Caki2 (cell line): ENCODE results near the gene ZBTB7B. TPM values are rescaled to one million over a fixed set of nuclear protein-coding genes. Genes with fewer than 3 reads are reported as not detected.
"Not testable (repeated sequence)": the region's sequence is repeated elsewhere in the genome, so short reads cannot be mapped to it uniquely, and the experiment has no call there.

ENCODE experiments used
- DNase-seq: peaks from one replicate; pipeline ENCODE4 v3.0.0-alpha.2; 2015; ENCODE audit warnings: low read depth
- in situ Hi-C: cut with HindIII; loops from 2 replicates; pipeline ENCODE4 v1.10.0; 2016; ENCODE audit warnings: low sequenced_read_pairs, low pct_unique_long_range_greater_than_20kb, mixed read lengths
- total RNA-seq: library from RNA; depleted of rRNA; stranded (reverse); fragments of >200 nt; shearing (Covaris generic); gene quantifications from 2 replicates; pipeline ENCODE4 v1.2.3, GENCODE V29; 2014; ENCODE audit warnings: low replicate concordance

The ZBTB7B gene
- total RNA-seq, 1 experiment from 2014 or later = 22.8 TPM

DNA sequence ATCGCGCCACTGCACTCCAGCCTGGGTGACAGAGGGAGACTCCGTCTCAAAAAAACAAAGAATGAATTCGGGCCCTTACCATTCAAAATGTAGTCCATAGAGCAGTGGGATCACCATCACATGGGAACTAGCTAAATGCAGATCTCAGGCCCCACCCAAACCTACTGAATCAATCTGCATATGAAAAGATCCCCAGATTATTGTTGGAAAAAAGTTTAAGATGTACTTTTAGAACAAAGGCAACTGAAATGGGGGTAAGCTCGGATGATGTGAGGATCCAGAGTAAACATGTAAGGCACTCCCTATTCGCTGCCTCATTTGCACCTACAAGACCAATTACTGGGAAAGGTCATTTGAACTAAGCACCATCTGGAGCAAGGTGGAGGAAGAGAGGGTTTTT lies 20.3 kb upstream of the ZBTB7B start:
- in situ Hi-C loops = no loop called here
- DNase-seq = peak; percentile 25

DNA sequence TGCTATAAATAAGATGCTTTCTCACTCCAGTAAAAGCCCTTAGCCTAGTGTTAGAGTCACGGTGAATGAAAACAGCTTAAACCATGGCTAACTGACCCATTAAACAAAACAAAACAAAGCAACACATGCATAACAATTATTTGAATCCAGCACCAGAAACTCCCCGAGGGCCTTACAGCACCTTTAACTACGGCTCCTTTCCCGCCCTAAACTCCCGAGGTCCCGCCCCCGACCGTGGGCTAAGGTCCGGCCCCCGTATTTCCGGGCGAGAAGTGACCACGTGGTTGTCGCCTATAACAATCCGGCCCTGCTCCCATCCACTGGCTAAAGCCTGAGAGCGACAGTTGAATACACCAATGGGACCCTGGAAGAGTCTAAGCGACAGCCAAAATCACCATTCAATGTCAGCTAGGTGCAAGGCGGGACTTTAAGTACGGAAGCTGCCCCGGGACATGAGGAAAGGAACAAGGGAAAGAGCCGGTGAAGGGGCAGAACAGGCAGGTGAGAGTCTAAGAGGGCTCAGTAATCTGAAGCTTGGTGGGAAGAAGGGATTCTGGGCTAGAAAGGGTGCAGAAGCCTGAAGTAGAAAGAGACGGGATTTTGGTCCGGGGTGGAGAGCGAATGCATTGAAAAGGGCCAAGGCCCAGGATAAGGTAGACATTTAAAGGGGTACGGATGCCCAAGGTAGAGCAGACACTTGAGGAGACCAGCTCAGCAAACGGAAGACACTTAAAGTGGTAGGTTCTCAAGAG lies 19.5 kb upstream of the ZBTB7B start, which contains the start of gene FLAD1:
Gene FLAD1 (plus strand): TSS at position 448 of the 752 bp plus-strand sequence. CDS start 351 bp downstream, outside the sequence.
- in situ Hi-C loops = no loop called here
- peak; percentile 99 for DNase-seq

DNA sequence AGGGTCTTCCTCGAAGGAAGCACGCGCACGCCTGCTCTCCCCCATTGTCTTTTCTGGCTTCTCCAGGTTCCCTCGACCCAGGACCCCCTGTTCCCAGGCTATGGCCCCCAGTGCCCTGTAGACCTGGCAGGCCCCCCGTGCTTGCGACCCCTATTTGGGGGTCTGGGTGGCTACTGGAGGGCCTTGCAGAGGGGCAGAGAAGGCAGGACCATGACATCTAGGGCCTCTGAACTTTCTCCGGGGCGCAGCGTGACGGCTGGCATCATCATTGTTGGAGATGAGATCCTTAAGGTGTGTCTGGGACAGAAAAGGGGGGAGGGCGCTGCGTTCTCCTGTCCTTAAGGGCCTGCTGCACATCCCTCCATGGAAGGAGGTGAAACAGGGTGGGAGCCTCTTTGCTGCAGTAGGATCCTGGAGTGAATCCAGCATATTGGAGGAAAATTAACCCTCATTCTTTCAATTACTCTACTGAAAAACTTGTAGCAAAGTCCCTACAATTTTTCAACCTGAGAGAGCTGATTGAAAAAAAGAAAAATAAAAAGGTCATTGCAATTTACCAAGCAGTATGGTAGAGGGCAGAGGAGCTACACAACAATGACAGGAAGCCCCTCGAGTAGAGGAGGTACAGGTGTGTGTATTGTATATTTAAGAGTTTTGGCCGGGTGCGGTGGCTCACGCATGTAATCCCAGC lies 18.7 kb upstream of the ZBTB7B start:
- DNase-seq = no peak
- in situ Hi-C loops = no loop called here

- in situ Hi-C loops, DNase-seq: not testable (repeated sequence)
Observed at GRCh38 chr1:154986736-154987135, 15.9 kb upstream of the ZBTB7B start.

GRCh38 chr1:154987326-154987725 lies 15.3 kb upstream of the ZBTB7B start:
- in situ Hi-C loops = no loop called here
- DNase-seq = no peak

- in situ Hi-C loops = no loop called here
Observed at GRCh38 chr1:154988058-154988954, 14.3 kb upstream of the ZBTB7B start.

DNA sequence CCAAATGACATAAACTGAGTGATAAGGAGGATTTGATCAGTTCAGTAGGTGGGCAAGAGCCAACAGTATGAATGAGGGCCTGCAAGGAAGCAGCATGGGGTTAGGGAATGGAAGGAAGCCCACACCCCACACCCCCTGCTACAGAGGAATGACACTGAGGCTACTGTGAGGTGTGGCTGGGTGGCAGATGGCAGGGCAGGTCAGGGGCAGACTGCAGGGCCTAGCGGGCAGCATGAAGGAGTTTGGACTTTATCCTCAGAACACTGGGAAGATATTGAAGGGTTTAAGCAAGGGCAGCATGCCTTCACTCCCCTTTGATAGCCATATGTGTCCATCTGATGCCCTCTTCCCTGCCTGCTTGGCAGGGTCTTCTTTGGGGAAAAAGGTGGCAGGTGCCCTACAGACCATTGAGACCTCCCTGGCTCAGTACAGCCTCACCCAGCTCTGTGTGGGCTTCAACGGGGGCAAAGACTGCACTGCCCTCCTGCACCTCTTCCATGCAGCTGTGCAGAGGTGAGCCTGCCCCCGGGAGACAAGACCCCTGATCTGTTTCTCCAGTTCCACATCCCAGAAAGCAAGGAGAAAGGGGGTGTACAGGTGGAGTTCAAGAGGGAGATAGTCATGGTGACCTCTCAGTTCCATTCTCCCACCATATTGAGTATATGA lies 13.3 kb upstream of the ZBTB7B start:
- in situ Hi-C loops = no loop called here

More at GRCh38 chr1:154988058-154988954, 14.3 kb upstream of the ZBTB7B start:
- DNase-seq = no peak

GRCh38 chr1:154990276-154990675 lies 12.3 kb upstream of the ZBTB7B start:
- in situ Hi-C loops = no loop called here

More for the DNA sequence above, 13.3 kb upstream of the ZBTB7B start:
- no peak for DNase-seq

GRCh38 chr1:154992721-154993571 lies 9.7 kb upstream of the ZBTB7B start:
- DNase-seq = peak; percentile 52

More at GRCh38 chr1:154990276-154990675, 12.3 kb upstream of the ZBTB7B start:
- no peak for DNase-seq

GRCh38 chr1:154993572-154994268 lies 8.9 kb upstream of the ZBTB7B start, which contains the start of gene LENEP:
TSS of gene LENEP (plus strand) at chr1:154993586. CDS start at chr1:154993608, 22 bp downstream.
- in situ Hi-C loops = no loop called here
- DNase-seq = no peak

More at GRCh38 chr1:154992721-154993571, 9.7 kb upstream of the ZBTB7B start:
- in situ Hi-C loops = no loop called here

DNA sequence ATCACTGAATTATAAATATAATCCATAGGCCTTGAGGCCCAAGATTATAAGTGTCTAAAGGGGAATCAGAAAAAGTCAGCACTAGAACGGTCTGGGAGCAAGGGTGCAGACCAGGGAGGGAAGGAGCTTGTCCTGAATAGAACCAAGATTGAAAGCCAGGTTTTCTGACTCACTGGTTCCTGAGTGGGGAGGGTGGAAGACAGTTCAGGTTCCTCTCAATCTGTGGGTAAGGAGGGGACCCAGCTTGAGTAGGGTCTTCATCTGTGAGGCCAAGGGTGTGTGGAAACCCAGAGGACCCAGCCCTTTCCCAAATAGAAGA lies 8.4 kb upstream of the ZBTB7B start:
- in situ Hi-C loops = no loop called here
- DNase-seq = no peak

DNA sequence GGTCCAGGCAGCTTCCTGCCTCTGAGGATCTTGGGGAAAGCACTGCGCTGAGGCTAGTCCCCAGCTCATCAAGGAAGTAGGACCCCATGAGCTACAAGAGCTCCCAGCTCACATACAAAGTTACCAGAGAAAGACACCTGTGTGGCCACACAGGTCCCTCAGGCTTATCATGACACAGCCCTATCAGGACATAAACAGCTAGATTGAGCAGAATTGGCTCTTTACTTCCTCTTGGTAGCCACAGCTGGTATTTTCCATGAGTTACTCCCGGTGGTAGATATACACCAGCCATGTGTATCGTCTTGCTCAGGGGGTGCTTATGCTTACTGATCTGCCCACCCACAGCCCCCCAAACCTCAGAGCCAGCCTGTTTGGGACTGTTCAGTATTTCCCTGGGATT lies 8.0 kb upstream of the ZBTB7B start:
- in situ Hi-C loops = no loop called here
- DNase-seq = no peak

- peak; percentile 67 for DNase-seq
- in situ Hi-C loops = not testable (repeated sequence)
Observed at GRCh38 chr1:154995301-154995983, 7.2 kb upstream of the ZBTB7B start.

GRCh38 chr1:154996966-154997701 lies 5.5 kb upstream of the ZBTB7B start:
- DNase-seq = no peak
- in situ Hi-C loops = no loop called here

- DNase-seq = no peak
- in situ Hi-C loops = no loop called here
Observed at GRCh38 chr1:154998201-154998780, 4.3 kb upstream of the ZBTB7B start.
